Activated CD4-positive, alpha-beta T cell treated with anti-CD3 and anti-CD28 coated beads, Interleukin-2, amount 50 U/mL, for 16 hours (primary cell): ENCODE measurements around the gene LMNTD2.
A peak's percentile ranks its signal among the peaks of the same experiment; 100 is the strongest.
"Not testable (repeated sequence)": the region's sequence is repeated elsewhere in the genome, so short reads cannot be mapped to it uniquely, and the experiment has no call there.

Experiments
- DNase-seq: peaks from one replicate; pipeline ENCODE4 v3.0.0-alpha.2; 2020

Gene LMNTD2

DNA sequence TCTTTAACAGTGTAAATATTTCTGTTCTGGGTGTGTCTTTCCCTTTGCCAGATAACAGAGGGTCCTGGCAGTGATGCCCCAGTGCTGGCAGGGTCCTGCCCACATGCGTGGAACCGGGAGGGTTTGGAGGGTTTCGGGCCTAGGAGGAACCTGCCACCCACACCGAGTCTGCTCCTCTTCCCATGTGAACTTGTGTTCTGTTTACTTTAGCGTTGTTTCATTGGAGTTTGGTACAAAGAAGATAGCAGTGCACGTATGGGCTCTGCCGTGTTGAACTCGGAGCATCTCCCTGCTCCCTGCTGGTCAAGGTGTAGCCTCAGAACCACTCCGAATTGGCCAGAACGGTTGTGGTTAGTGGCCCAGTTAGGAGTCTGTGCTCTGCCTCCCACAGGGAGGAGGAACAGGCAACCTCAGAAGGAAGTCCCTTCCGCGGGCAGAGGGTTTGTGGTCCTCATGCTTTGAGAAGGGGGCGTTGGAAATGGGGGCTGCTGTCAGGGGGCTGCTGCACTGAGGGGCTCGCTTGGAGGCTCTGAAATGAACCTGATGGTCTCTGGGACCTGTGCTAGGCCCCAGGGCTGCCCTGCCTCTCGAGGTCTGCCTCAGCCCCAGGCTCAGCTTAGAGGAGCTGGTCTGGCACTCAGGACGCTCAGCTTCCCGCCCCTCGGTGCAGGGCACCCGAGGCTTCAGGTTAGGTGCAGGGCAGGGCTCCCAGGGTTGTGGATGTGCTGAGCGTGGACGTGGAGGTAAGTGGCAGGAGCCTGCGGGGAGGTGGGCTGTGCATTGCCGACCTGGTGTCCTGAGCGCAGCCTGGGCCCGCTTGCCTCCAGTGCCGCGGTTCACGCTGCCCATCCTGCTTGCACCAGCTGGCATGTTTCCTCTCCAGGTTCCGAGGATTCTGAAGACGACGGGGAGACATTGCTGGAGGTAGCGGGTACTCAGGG is 26.1 kb upstream of the LMNTD2 start:
- DNase-seq = no peak

DNA sequence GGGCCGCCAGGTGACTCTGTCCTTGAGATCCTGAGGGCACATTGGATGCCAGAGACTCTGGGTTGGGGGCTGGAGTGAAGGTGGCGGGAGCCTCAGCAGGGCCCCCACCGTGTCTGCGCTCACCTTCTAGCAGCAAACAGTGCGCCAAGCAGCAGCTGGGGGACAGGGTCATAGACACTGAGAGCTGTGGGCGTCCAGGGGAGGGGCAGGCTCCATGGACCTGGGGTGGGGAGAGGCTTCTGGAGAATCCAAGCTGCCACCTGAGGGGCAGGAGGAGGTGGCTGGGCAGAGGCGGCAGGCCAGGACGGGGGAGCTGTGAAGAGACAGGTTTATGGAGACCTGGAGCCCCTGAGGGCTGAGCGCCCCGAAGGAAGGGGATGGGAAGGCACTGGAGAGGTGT is 23.7 kb upstream of the LMNTD2 start:
- no peak for DNase-seq

DNA sequence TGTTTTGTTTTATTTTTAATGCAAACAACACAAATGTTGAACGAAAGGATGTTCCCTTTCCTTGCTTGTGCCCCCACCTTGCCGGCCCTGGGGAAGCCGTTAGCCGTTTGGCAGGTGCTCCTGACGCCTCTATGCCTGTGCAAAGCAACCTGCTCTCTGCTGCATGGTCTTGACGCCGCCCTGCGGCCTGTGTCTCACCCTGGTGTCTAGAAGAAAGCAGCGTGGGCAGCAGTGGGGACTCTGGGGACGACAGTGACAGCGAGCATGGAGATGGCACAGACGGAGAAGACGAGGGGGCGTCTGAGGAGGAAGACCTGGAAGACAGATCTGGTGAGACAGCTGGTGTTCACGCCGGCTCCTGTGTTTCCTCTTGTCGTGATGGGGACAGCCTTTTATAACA is 21.2 kb upstream of the LMNTD2 start:
- no peak for DNase-seq

DNA sequence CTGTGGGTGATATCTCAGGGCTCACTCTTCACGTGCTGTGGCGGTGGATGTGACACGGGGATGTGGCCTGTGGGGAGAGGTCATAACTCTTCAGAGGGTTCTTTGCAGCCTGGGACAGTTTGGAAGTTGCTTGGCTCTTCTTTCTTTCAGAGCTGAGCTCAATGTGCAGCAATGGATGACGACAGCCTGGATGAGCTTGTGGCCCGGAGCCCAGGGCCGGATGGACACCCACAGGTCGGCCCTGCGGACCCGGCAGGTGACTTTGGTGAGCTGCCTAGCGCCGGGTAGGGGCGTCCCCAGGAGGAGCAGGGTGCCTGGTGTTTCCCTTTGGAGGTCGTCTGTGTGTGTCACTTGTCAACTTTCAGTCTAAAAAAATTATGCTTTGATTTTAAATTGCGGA is 20.8 kb upstream of the LMNTD2 start:
- no peak for DNase-seq

DNA sequence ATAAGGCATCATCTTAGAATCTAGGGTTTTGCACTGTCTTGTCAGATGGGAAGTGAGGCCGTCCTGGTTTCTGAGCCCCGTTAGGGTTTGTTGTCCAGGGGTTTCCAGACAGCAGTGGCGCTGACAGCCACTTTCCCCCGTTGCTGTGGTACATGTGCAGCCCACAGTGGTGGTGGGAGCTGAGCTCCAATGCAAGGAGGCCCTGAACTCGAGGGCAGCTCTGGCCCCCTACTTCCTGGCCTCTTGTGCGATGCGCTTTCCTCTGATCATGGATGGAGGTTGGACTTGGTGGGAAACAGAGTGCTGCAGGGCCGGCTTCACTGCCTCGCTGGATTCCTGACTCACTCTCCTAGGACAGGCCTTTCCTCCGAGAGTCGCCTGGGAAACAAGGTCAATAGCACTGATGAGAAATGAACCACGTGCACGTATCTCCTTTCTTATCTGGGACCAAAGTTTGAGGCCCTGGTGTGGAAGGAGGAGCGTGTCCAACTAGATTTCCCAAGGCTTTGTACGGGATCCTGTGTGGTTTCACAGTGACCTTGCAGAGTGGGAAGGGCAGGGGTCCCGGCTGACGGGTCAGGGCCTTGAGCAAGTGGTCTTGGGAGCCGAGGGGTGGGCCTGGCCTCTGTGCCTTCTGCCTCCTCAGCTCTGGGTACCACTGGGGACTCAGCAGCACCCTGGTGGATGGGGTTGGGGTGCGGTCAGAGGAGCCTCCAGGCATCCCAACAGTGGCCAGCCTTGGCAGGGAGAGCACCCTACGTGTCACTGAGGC is 19.5 kb upstream of the LMNTD2 start:
- no peak for DNase-seq

DNA sequence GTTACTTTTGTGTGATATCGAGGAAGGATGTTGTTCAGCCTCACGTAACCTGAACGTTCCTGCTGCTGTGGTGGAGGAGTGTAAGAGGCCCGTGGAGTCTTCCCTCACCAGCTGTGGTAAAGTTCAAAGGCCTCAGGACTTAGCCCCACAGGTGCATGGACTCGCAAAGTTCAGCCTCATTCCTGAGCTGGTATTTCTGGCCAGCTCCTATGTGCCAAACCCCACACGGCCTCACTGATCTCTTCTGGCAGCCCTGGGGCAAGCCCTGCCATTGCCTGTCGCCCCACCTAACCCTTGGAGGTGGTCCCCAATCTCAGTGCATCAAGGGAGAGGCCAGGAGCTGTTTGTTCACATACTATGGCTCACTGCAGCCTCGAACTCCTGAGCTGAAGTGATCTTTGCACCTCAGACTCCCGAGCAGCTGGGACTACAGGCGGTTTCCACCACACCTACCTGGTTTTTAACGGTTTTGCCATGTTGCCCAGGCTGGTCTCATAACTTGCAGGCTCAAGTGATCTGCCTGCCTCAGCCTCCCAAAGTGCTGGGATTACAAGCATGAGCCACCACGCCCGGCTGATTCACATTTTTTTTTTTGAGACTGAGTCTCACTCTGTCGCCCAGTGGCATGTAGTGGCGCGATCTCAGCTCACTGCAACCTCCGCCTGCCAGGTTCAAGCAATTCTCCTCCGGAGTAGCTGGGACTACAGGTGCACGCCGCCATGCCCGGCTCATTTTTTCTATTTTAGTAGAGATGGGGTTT is 17.9 kb upstream of the LMNTD2 start:
- DNase-seq = no peak

DNA sequence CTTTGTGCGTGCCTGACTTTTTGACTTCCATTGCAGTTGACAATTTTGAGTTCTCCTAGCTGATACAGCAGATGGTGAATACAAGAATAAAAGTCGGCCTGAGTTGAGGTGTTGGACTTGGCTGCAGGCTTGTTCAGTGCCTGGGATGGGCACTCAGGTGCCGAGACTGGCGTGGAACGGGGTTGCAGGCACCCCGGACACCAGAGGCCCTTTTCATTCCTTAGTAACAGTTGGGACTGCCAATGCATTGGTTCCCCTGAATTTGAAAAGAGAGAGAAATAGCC is 17.0 kb upstream of the LMNTD2 start:
- no peak for DNase-seq

DNA sequence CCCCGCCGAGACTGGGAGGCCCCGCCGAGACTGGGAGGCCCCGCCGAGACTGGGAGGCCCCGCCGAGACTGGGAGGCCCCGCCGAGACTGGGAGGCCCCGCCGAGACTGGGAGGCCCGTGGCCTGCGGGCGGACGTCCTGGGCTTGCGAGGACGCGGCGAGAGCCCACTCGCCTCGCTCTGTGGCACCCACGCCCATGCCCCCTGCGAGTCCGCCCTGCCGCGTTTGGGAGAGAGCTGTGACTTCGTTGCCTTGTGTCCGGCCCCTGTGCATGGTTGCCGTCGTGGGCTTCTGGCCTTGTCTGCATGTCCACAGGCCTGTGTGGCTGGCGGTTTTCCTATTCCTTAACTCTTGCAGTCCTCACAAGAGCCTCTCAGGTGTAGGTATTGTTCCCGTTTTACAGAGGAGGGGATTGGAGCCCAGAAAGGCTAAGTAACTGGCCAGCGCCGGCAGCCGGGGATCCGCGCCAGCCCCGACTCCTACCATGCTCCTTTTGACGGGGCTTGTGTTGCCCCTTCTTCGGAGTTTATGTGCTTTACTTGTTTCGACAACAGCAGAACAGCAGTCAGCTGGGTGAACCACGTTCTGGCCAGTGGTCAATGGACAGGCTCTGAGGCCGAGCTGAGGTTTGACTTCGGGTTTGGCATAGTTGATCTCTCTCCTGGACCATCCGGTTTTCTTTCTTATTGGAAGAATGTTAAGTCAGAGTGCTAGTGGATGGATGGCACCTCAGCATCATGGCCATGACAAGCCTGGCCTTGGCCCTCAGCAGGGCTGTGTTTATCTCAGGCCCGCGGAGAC is 16.5 kb upstream of the LMNTD2 start:
- no peak for DNase-seq

DNA sequence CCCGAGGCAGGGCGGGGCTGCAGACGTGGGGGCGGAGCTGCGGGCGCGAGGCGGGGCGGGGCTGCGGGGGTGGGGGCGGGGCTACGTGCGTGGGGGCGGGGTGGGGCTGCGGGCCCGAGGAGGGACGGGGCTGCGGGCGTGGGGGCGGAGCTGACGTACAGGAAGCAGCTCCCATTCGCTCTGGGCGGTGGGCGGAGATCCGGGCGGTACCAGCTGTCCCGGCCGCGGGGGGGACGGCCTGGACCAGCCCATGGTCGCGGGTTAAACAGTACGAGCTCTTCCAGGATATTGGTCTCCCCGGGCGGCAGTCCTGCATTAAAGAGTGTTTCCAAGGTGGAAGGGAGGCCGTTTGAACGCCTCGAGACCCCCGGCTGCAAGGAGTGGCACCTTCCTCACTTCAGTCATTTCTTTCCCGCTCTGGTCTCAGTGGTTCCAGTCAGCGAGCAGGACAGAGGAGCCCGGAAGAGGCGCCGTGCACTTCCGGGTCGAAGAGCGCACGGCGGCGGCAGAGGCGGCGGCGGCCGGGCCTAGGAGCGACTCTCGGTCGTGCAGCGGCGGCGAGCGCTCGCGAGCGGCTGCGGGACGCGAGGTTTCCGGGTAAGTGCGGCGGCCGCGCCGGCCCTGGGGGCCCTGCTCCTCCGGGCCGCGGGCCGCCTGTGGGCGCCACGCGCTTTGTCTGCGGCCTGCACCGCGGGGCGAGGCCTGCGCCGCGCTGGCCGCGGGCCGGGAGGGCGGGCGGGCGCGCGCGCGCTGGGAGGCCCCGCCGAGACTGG is 15.6 kb upstream of the LMNTD2 start, which contains the start of gene PHRF1:
Gene PHRF1, plus strand, starts transcription at position 475 of the 773 bp plus-strand sequence. CDS start 5,043 bp downstream, outside the sequence.
- DNase-seq = peak; percentile 93

DNA sequence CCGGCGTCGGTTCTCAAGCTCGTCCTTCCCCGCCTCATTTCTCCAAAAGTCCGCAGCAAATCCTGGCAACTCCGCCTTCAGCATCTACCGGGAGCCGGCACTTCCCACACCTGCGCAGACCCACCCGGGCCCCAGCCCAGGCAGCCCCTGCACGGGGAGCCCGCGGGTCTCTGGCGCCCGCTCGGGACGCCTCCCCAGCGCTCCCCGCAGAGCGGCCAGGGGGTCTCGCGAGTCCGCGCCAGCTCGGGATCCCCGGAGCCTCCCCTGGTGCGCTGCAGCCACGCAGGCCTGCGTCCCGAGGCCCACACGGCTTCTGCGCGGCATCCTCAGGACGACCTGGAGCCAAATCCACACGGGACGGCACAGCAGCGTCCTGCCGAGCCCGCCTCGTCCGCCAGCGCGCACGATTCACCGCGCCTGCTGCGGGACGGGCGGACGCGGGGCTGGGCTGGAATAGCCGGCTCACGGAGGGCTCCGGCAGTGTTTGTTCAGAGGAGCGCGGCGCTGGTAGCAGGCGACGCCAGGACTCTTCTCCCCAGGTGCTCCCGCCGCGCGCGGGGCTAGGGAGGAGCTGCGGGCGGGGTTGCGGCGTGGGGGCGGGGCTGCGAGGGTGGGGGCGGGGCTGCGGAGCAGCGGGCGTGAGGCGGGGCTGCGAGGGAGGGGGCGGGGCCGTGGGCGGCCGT is 14.9 kb upstream of the LMNTD2 start:
- no peak for DNase-seq

DNA sequence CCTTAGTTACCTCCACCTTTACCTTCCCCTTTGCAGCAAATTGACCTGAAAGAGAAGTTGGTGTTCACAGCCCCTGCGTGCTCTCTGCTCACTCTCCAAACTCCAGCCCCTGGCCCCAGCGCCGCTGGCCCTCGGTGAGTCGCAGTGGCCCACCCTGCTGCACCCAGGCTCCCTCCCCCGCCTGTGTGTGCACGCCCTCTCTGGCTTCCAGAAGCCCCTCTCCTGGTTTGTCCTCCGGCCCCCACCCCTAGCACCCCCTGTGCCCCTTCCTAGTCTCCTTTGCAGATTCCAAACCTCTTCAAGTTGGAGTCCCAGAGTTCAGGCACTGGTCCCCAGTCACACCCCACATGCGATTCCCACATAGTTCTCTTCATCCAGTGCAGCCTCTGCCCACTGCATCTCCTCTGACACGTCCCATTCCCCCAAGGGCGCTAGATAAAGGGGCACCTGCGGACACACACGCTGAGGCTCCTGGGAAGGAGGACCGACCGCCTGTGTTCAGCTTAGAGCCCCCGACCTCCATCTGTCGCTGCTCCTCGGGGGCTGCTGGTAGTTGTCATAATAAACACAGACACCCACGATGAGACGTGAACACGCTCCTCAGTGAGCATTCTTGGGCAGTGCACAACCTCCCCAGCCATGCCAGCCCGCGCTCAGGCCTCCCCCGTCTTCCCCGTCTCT is 14.2 kb upstream of the LMNTD2 start:
- no peak for DNase-seq

DNA sequence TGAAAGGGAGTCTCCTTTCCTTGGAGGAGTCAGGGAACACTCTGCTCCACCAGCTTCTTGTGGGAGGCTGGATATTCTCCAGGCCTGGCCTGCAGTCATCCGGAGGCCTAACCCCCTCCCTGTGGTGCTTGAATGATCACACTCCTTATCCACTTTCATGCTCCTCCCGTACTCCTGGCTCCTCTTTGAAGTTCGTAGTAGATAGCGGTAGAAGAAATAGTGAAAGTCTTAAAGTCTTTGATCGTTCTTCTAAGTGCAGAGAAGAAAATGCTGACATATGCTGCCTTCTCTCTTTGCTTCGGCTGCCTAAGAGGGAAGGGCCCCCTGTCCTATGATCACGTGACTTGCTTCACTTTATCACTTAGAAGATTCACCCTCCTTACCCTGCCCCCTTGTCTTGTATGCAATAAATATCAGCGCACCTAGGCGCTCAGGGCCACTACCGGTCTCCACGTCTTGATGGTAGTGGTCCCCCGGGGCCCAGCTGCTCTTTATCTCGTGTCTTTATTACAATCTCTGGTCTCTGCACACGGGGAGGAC is 13.6 kb upstream of the LMNTD2 start:
- DNase-seq = not testable (repeated sequence)

DNA sequence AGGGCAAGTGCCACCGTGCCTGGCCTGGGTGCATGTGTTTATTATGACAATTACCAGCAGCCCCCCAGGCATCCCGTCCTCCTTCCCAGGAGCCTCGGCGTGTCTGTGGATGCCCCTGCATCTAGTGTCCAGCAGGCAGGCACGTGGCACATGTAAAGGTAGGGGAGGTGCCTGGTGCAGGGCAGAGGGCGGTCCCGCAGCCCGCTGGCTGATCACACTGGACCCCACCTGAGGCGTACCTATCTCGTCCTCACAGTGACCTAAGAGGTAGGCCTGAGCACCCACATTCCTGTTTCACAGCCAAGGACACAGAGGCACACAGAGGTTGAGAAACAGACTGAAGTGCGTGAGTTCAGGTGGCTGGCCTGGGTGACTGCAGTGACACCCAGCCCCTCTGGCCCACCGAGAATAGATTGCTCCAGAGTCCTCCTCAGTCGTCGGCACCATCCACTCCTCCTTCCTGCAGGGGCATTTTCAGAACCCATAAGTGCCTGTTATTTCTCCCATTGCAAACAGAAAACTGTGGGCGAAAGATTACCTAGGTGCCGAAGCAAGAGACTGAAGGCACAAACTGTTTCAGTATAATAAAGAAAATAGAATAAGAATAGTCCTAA is 12.7 kb upstream of the LMNTD2 start:
- no peak for DNase-seq

DNA sequence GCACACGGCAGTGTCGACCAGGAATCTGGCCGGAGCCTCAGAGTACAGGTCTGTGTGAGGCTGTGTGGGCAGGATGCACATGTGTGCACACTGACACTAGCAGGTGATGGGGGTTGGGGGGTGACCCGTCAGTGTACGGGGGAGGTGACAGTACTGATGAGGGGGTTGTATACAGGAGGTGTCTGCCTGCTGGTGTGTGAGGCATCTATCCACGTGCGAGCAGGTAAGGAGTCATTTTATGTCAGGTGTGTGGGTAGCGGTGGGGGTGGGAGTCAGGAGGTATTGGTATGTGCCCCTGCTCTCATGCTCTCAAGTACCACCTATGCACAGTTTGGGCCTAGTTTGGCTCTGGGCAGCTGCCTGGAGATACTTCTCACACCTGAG is 11.3 kb upstream of the LMNTD2 start:
- no peak for DNase-seq

DNA sequence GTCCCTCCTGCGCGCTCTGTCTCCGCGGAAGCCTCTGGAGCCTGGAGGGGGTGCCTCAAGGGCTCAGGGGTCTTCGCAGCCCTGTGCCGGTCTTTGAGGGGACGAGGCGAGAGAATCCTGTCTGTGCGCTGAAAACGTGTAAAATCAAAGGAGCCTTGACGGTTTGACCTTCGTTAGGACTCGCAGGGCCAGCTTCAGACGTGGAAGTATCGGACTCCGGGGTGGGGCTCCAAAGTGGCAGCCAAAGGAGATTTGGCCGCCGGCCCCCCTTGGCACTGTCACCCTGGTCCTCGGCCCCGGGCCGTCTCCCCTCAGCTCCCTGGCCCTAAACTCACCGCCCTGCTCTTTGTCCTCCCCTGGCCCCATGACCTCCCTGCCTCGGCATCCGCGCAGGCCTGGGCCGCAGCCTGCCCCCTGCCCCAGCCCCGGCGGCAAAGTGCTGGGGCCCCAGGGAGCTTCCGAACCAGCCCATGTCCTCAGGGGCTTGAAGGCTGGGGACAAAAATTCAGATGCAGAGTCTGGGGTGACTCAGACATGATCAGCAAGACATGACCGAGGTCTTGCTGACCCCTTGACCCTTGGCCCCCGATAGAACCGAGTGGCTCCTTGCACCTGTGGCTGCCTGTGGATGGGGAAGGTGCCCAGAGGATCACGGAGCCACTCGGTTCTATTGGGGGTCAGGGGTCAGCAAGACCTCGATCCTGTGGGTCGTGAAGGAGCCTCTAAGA is 8.8 kb upstream of the LMNTD2 start:
- no peak for DNase-seq

DNA sequence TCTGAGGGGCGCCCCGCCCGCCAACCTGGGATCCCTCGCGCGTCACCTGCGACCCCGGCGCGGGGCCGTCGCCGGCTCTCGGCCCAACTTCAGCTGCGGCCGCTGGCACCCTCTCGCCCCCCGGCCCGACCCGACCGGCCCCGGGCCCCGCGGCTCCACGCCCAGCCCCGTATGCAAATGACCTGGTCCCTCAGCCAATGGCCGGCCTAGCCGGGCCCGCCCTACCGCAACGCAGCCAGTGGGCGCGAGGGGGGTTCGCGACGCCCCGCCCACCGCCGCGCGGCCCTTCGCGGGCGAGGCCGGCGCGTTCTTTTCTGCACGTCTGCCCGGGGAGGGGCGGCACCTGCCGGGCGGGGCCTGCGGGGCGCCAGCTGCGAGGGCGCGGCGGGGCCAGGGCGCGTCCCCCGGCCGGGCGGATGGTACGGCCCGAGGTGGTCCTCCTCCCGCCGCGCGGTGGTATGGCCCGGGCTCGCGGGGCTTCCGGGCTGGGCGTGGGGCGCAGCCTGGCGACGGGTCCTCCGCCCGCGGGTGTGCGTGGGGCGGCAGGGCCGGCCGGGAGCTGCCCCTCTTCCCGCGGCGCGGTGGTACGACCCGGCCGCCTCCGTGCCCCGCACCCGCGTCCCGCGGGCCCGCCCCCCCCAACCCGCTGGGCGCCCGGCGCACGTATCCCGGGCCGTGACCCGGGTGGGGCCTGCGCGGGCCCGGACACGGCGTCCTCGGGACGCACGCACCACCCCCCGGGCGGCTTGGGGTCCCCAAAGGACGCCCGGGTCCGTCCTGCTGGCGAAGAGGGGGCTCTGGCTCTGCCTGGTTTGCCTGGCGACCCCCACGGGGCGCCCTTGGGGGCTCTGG is 8.0 kb upstream of the LMNTD2 start:
- peak; percentile 93 for DNase-seq

DNA sequence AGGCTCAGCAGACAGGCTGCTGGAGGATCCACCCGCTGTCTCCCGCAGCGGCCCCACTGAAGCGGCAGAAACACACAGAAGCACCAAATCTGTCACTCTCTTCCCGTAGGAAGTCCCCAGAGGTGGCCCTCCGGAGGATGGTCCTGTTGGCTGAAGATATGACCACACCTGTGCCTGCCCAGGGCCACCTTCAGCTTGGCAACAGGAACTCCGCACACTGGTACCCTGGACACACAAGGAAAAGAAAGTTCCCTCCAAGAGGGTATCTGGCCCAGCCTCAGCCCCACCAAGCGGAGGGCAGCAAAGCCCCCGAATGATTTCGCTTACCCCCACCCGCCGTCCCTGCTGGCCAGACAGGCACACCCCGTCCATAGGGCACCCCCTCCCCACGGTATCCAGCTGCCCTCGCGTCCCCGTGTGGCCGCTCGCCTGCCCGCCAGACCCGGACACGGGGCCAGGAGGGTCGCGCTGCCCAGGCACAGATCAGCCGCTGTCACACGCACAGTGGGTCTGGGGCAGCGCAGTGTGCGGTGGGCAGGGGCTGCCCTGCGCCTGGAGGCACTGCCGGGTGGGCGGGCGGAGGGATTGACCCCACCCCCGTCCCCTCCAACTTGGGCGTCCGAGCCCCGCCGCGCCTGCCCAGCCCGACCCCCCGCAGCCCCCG is 7.2 kb upstream of the LMNTD2 start:
- DNase-seq = no peak
